Parietal lobe (tissue), 1 donor: ENCODE results near the gene CALB2. TPM values are rescaled to one million over a fixed set of nuclear protein-coding genes. Genes with fewer than 3 reads are reported as not detected.

ENCODE experiments used
- total RNA-seq: library from RNA; depleted of rRNA; stranded (reverse); fragments of >200 nt; gene quantifications from one replicate; pipeline ENCODE4 v1.2.3, GENCODE V29; 2014

CALB2 gene, protein sequence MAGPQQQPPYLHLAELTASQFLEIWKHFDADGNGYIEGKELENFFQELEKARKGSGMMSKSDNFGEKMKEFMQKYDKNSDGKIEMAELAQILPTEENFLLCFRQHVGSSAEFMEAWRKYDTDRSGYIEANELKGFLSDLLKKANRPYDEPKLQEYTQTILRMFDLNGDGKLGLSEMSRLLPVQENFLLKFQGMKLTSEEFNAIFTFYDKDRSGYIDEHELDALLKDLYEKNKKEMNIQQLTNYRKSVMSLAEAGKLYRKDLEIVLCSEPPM
- total RNA-seq, result 17.8 TPM

DNA sequence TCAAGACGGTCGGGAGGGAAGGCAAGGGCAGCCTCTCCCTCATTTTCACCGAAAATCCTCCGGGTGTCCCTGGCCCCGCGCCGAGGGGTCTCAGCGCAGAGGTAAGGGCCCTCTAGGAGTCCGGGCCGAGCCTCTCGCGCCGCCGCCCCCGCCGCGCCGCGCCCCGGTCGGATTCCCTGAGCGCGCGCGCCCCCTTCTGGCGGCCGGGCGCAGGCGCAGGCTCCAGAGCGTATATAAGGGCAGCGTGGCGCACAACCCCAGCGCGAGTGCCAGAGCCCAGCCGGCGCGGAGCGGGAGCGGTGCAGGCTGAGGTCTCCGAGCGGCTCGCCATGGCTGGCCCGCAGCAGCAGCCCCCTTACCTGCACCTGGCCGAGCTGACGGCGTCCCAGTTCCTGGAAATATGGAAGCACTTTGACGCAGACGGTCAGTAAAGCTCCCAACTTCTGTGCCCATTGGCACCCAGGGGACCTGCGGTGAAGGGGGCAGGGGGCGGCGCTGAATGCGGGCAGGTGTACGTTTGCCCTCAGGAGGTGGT lies at the start of gene CALB2:
TSS of gene CALB2 (plus strand) at position 260 of the 535 bp plus-strand sequence. CDS start at position 330, 70 bp downstream.

Other genes starting within 250 kb of the CALB2 start
- gene HYDIN, start 128.0 kb upstream of the CALB2 start, total RNA-seq, result 75.1 TPM
- 38.8 TPM for gene CMTR2, start 69.3 kb upstream of the CALB2 start, total RNA-seq
- not detected for gene TLE7, start 83.3 kb downstream of the CALB2 start, total RNA-seq
- 30.7 TPM for gene ZNF23, start 103.5 kb downstream of the CALB2 start, total RNA-seq
- 12.2 TPM for gene ZNF19, start 130.6 kb downstream of the CALB2 start, total RNA-seq
- gene CHST4, start 167.7 kb downstream of the CALB2 start, total RNA-seq, result not detected
- gene TAT, start 218.4 kb downstream of the CALB2 start, total RNA-seq, result not detected